Measurements from ENCODE around the gene KIAA0513. TPM values are rescaled to one million over a fixed set of nuclear protein-coding genes. Genes with fewer than 3 reads are reported as not detected.

Gene KIAA0513
- total and polyA plus RNA-seq, 2 donors (not counting 3 experiments of a cell fraction or from before 2014, with no cell fraction given): 1.8 to 4.3 TPM

GRCh38 chr16:85136213-85136701, 108.7 kb downstream of the KIAA0513 start:
- Histone ChIP-seq H3K79me2 (ENCODE audit: control insufficient read depth, insufficient read depth, low read length) (no peaks in the 10 kb centered on the region), H3K9me1 (replicated peaks; ENCODE audit: control insufficient read depth, extremely low read depth, insufficient read depth, low read length) (no peaks in the 10 kb centered on the region), H3K27ac (ENCODE audit: insufficient read depth, low read depth, low read length) (no peak overlapping the region), H3K4me1 (ENCODE audit: control insufficient read depth, extremely low read depth, insufficient read depth, low read length) (peaks cover 29% of the 10 kb centered on the region), H3K4me2 (ENCODE audit: insufficient read depth, low read length) (no peak overlapping the region), H2AFZ (ENCODE audit: low read depth, low read length) (no peak overlapping the region), H3K4me3 (replicated peaks in 1 of 3; ENCODE audit: insufficient read depth in 1 of 3, low read depth in 1 of 3, low read length in 3 of 3) (no peak overlapping the region), H4K20me1 (replicated peaks; ENCODE audit: control insufficient read depth, extremely low read depth, insufficient read depth, low read length) (no peaks in the 10 kb centered on the region), H3K9me3 (replicated peaks; ENCODE audit: control insufficient read depth, insufficient read depth, low read length) (no peaks in the 10 kb centered on the region), H3K9ac (replicated peaks; ENCODE audit: extremely low read depth, insufficient read depth, low read length) (no peak overlapping the region), H3K36me3 (ENCODE audit: control insufficient read depth in 2 of 2, extremely low read depth in 1 of 2, insufficient read depth in 2 of 2, low read length in 2 of 2) (no peaks in the 10 kb centered on the region), H3K27me3 (ENCODE audit: control insufficient read depth in 2 of 2, insufficient read depth in 2 of 2, low read length in 2 of 2) (no peaks in the 10 kb centered on the region)
- dilution Hi-C loops (cut with MboI; ENCODE audit: extremely low pct_ligation_motif_present, low sequenced_read_pairs) (no loop called here), intact Hi-C loops (cut with micrococcal nuclease) (no loop called here)
- DNase-seq (ENCODE audit: low read depth, low spot score): no peak
- TF ChIP-seq POLR2A (IDR thresholded peaks at IDR 0.05; ENCODE audit: low read depth, low read length): no peak
- TF ChIP-seq CTCF (IDR thresholded peaks at IDR 0.05; ENCODE audit: extremely low read depth in 1 of 2, insufficient read depth in 1 of 2, low read depth in 1 of 2, low read length in 2 of 2): no peak
- TF ChIP-seq FOS (IDR thresholded peaks at IDR 0.05; ENCODE audit: borderline replicate concordance, insufficient read depth, low read length): no peak
- no peak for TF ChIP-seq MAX (IDR thresholded peaks at IDR 0.05; ENCODE audit: insufficient read depth, insufficient read length)
- TF ChIP-seq MYC (IDR thresholded peaks at IDR 0.05; ENCODE audit: low read depth, low read length): no peak
- no peak for TF ChIP-seq JUN (IDR thresholded peaks at IDR 0.05; ENCODE audit: borderline replicate concordance, insufficient read depth, insufficient read length, low read depth)
- no peak for TF ChIP-seq EZH2 (IDR thresholded peaks at IDR 0.05; ENCODE audit: borderline replicate concordance, low read depth, low read length, severe bottlenecking)
- TF ChIP-seq GATA2 (IDR thresholded peaks at IDR 0.05; ENCODE audit: insufficient read depth, insufficient read length, low read depth, low read length): no peak
- no peak for TF ChIP-seq POLR2AphosphoS5 (IDR thresholded peaks at IDR 0.05; ENCODE audit: insufficient read depth, low read depth, low read length)
- no peak for FAIRE-seq
- no TSS peak for BruUV-seq (replicated peaks)
- POLR2A ChIA-PET: no interaction called here
- CTCF ChIA-PET: interaction anchor here (1.4 to 2.4 kb wide), 4 partner anchors 10 to 38 kb away, joined by 3 to 9 read pairs (median 7); no protein-coding TSS in a partner anchor

All from endothelial cell of umbilical vein (primary cell).